Ishikawa (cell line): Measurements from ENCODE around the gene DEGS2.

ENCODE experiments used
- CEBPB ChIP-seq: IDR thresholded peaks from 2 replicates; pipeline ENCODE4 v1.6.1; 2012
- CREB1 ChIP-seq: IDR thresholded peaks from 2 replicates; pipeline ENCODE4 v1.6.1; 2012; ENCODE audit warnings: low read depth
- EGR1 ChIP-seq: IDR thresholded peaks from 2 replicates; pipeline ENCODE4 v1.6.1; 2012
- EP300 ChIP-seq: IDR thresholded peaks from 2 replicates; pipeline ENCODE4 v1.6.1; 2012; ENCODE audit warnings: borderline replicate concordance
- FOXM1 ChIP-seq: IDR thresholded peaks from 2 replicates; pipeline ENCODE4 v1.6.1; 2012; ENCODE audit warnings: low read depth, borderline replicate concordance
- NFIC ChIP-seq: IDR thresholded peaks from 2 replicates; pipeline ENCODE4 v1.6.1; 2012
- RAD21 ChIP-seq: IDR thresholded peaks from 2 replicates; pipeline ENCODE4 v1.6.1; 2012; ENCODE audit warnings: low read depth
- TAF1 ChIP-seq: IDR thresholded peaks from 2 replicates; pipeline ENCODE4 v1.6.1; 2012; ENCODE audit warnings: low read depth, mild to moderate bottlenecking
- TCF12 ChIP-seq: IDR thresholded peaks from 2 replicates; pipeline ENCODE4 v1.6.1; 2012; ENCODE audit warnings: low read depth
- TEAD4 ChIP-seq: IDR thresholded peaks from 2 replicates; pipeline ENCODE4 v1.6.1; 2012
- YY1 ChIP-seq: IDR thresholded peaks from 2 replicates; pipeline ENCODE4 v1.6.1; 2012; ENCODE audit warnings: low read depth
- ZBTB7A ChIP-seq: IDR thresholded peaks from 2 replicates; pipeline ENCODE4 v1.6.1; 2012; ENCODE audit warnings: low read depth
- TF ChIP-seq, protein P1 (sequence below): IDR thresholded peaks from 2 replicates; pipeline ENCODE4 v1.6.1; 2012
- TF ChIP-seq, protein P2 (sequence below): IDR thresholded peaks from 2 replicates; pipeline ENCODE4 v1.6.1; 2012; ENCODE audit warnings: low read depth, mild to moderate bottlenecking
- TF ChIP-seq, protein P3 (sequence below): IDR thresholded peaks from 2 replicates; pipeline ENCODE4 v1.6.1; 2012

DEGS2 gene

DNA sequence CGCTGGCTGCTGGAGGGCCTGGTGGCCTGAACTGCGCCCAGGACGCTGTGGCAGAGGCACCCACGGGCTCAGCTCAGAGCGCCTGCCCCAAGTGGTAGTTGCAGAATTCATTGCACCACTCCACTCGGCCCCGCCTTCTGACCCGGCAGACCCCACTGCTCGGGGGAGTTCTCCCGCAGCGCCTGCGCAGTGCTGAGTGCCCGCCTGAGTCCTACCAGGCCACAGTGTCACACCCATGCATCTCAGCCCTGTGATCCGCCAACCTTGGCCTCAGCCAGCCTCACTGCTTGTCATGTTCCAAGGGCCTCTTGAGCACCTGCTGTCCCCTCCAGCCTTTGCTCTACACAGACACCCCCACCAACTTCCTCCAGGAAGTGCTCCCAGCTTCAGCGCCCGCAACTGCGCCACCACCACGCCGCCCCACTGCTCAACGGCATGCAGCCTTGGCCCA lies 12.2 kb downstream of the DEGS2 start:
- TF ChIP-seq RAD21, result no peak

DNA sequence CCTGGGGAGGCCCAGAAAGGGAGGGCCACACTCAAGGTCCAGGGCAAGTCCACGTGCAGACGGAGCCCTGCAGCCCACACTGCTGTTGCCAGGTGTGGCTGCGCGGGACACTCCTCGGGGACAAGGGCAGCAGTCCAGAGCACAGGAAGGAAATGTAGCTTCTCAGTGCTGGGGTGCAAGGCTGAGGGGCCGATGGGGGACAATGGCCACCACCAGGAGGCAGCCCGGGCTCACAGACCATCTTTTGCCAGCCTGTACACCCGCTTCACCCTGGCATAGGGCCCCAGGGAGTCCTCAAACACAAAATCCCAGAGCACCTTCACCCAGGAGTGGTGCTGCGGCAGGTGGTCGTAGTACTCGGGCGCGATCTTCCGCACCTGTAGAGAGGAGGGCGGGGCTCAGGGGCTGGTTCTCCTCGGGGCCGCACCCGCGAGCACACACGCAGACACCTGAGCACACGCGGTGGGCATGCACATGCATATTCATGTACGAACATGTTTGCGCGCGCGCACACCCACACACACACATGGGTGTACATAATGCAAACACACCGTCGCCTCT lies 12.8 kb downstream of the DEGS2 start:
- TF ChIP-seq CREB1 (no peak), RAD21 (peak; percentile 20; the same call in 1 of the 2 replicates)

DNA sequence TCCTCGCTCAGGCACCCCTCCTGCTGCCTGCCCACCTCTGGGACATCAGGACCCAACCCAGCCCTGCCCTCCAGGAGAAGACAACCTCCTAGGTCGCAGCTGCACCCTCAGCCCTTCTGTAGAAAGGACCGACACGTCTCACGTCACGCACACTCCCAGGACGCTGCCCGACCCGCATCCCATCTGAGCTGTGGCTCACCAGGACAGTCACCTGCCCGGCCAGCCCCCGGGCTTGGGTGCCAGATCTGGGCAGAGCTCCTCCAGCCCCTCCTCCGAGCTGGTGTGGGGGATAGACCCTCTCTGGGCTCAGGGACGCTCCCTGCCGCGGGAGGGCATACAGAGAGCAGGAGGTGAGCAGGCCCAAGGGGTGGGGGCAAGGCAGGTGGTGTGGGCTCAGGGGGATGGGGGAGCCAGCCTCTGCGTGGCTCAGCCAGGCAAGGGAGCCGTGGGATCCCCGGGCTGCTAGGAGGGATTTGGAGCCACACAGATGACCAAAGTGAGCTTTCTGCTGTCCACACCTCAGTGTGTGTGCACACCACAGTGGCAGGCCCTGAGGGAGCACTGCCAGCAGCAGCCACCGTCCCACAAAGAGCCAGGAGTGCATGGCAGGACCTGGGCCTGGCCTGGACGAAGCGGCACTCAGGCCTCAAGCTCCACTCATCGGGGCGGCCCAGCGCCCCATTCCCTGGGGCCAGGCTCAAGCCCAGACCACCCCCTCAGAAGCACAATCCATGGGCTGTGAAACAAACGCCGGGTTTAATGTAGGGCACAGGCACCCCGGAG lies 13.6 kb downstream of the DEGS2 start:
- TF ChIP-seq EGR1, result no peak
- TF ChIP-seq FOXM1, result no peak
- no peak for TF ChIP-seq ZBTB7A
- no peak for TF ChIP-seq RAD21
- no peak for TF ChIP-seq TEAD4
- TF ChIP-seq CREB1, result no peak
- TF ChIP-seq YY1, result no peak
- TF ChIP-seq, protein P1, sequence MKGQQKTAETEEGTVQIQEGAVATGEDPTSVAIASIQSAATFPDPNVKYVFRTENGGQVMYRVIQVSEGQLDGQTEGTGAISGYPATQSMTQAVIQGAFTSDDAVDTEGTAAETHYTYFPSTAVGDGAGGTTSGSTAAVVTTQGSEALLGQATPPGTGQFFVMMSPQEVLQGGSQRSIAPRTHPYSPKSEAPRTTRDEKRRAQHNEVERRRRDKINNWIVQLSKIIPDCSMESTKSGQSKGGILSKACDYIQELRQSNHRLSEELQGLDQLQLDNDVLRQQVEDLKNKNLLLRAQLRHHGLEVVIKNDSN, result no peak
- no peak for TF ChIP-seq CEBPB
- no peak for TF ChIP-seq TAF1

DNA sequence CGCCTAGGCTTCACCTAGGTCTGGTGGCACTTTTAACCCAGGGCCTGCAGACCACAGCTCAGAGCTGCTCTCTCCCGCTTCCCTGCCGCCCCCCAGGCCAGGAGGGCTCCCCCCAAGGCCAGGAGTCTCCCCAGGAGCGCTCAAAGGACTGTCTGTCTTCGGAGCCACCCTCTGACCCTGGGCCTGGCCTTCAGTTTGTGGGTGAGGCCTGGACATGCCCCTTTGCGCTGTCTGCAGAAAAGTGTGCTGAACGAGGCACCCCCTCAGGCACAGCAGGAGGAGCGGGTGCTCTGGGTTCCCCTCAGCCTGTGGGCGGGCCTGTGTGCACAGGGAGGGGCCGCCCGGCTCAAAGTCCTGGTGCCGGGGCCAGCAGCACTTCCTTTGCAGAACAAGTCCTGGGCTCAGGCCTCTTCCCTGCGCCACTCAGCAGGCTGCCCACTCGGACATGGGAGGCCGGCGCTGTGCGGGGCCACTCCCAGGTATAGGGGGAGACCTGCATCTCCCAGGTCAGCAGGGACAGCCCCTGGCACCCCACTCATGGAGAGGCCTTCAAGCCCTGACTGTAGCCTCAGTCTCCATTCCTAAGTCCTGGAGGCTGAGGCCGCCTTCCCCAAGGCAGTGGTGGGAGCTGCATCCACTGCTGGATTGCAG lies 14.3 kb downstream of the DEGS2 start:
- TF ChIP-seq TAF1, result no peak

DNA sequence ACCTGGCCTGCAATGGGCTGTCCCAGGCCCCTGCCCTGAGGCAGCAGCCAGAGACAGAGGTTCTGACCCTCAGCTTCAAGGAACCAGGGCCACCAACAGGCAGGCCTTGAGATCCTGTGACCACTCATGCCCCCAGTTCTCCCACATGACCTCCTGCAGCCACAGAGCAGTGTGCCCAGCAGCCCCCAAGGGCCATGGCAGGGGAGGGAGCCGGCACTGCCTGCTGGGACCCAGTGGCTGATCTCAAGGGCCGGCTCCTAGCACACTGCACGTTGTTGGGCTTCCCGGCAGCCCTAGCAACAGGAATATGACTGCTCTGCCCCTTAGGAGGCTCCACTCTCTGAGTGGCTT lies 14.8 kb downstream of the DEGS2 start:
- TF ChIP-seq EP300 (no peak), TCF12 (no peak), NFIC (no peak), TEAD4 (no peak), CEBPB (no peak), CREB1 (no peak), TAF1 (no peak), EGR1 (no peak), RAD21 (no peak), ZBTB7A (no peak), YY1 (no peak), FOXM1 (no peak)
- TF ChIP-seq, protein P2, sequence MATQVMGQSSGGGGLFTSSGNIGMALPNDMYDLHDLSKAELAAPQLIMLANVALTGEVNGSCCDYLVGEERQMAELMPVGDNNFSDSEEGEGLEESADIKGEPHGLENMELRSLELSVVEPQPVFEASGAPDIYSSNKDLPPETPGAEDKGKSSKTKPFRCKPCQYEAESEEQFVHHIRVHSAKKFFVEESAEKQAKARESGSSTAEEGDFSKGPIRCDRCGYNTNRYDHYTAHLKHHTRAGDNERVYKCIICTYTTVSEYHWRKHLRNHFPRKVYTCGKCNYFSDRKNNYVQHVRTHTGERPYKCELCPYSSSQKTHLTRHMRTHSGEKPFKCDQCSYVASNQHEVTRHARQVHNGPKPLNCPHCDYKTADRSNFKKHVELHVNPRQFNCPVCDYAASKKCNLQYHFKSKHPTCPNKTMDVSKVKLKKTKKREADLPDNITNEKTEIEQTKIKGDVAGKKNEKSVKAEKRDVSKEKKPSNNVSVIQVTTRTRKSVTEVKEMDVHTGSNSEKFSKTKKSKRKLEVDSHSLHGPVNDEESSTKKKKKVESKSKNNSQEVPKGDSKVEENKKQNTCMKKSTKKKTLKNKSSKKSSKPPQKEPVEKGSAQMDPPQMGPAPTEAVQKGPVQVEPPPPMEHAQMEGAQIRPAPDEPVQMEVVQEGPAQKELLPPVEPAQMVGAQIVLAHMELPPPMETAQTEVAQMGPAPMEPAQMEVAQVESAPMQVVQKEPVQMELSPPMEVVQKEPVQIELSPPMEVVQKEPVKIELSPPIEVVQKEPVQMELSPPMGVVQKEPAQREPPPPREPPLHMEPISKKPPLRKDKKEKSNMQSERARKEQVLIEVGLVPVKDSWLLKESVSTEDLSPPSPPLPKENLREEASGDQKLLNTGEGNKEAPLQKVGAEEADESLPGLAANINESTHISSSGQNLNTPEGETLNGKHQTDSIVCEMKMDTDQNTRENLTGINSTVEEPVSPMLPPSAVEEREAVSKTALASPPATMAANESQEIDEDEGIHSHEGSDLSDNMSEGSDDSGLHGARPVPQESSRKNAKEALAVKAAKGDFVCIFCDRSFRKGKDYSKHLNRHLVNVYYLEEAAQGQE, result no peak
- TF ChIP-seq, protein P1, result no peak
- TF ChIP-seq, protein P3, sequence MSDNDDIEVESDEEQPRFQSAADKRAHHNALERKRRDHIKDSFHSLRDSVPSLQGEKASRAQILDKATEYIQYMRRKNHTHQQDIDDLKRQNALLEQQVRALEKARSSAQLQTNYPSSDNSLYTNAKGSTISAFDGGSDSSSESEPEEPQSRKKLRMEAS, result no peak

DNA sequence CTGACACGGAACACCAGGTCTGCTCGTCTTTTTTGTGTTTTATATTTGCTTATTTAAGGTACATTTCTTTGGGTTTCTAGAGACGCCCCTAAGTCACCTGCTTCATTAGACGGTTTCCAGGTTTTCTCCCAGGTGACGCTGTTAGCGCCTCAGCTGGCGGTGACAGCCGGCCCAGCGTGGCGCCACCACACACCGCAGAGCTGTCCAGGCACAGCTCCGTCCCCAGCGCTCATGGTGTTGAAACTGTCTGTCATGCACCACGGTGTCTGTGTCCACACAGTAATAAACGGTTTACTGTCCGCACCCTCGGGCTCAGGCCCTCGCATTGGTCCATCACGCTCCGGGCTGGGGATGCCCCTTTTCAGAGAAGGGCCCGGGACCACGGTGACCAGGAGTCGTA lies 15.5 kb downstream of the DEGS2 start:
- TF ChIP-seq YY1 (no peak), RAD21 (no peak), EGR1 (no peak), ZBTB7A (no peak), TCF12 (no peak), FOXM1 (no peak), CEBPB (no peak), EP300 (no peak), TEAD4 (no peak)
- TF ChIP-seq, protein P3, result no peak
- TF ChIP-seq, protein P1, result no peak

DNA sequence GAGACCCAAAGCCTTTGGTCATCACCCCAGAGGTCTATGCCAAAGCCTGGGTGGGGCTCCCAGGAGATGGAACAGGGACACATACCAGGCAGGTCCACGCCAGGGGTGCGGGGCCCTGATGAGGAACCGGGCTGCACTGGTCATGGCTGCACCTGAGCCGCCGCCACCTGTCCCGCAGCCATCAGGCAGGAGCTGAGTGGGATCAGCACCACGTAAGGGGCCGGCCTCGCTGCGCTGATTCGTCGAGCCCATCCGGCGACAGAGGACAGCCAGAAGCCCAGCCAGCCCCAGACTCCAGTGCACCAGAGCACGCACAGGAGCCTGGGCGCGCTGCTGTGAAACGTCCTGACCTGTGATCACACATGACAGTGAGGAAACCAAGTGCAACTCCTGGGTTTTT lies 15.9 kb downstream of the DEGS2 start:
- TF ChIP-seq EGR1 (no peak), TAF1 (no peak), ZBTB7A (no peak), RAD21 (no peak), EP300 (no peak), YY1 (no peak), TCF12 (no peak), CEBPB (no peak), CREB1 (no peak), TEAD4 (no peak)
- TF ChIP-seq, protein P3, result no peak
- TF ChIP-seq, protein P2, result no peak
- TF ChIP-seq, protein P1, result no peak
